ENCODE data around the gene CUTA. TPM values are rescaled to one million over a fixed set of nuclear protein-coding genes. Genes with fewer than 3 reads are reported as not detected.

Gene CUTA
- total and polyA plus RNA-seq, 2 of the 13 experiments (the other 11 are each of a cell fraction or from before 2014, with no cell fraction given), result 170 to 180 TPM

GRCh38 chr6:33384581-33385020 lies 33.3 kb downstream of the CUTA start:
- Histone ChIP-seq H3K4me2 (ENCODE audit: low read depth, low read length) (no peak overlapping the region), H3K79me2 (ENCODE audit: insufficient read depth, low read length) (no peaks in the 10 kb centered on the region), H3K27ac (ENCODE audit: extremely low read length, insufficient read depth, low read length) (no peak overlapping the region), H3K27me3 (ENCODE audit: control insufficient read depth in 1 of 2, insufficient read depth in 2 of 2, low read length in 2 of 2) (no peaks in the 10 kb centered on the region), H3K36me3 (replicated peaks in 1 of 2; ENCODE audit: control insufficient read depth in 1 of 2, insufficient read depth in 2 of 2, low read length in 2 of 2) (no peaks in the 10 kb centered on the region), H4K20me1 (ENCODE audit: insufficient read depth, low read length) (no peaks in the 10 kb centered on the region), H3K9ac (ENCODE audit: insufficient read depth, low read depth, low read length) (no peak overlapping the region), H3K4me1 (ENCODE audit: insufficient read depth, low read length) (peaks cover 9% of the 10 kb centered on the region), H3K4me3 (replicated peaks in 1 of 3; ENCODE audit: insufficient read depth in 1 of 3, low read depth in 2 of 3, low read length in 3 of 3) (no peak overlapping the region), H3K9me3 (ENCODE audit: low read length) (no peaks in the 10 kb centered on the region), H2AFZ (ENCODE audit: low read length) (no peak overlapping the region)
- no peak for FAIRE-seq
- no TSS peak for BruUV-seq (replicated peaks)
- ChIA-PET CTCF (ENCODE audit: low intra/inter-chr PET ratio, low total read pairs) (interaction anchor here (1.2 kb wide), 1 partner anchor 107 kb away, joined by 3 read pairs; no protein-coding TSS in a partner anchor), POLR2A (no interaction called here)
- WGBS (ENCODE audit: low lambda C conversion rate), result 2% methylated on average over 4 of the region's 4 CpGs
- TF ChIP-seq STAG1 (CRISPR knock-in tag; IDR thresholded peaks at IDR 0.05) (peak; percentile 41), FLYWCH1 (CRISPR knock-in tag; IDR thresholded peaks at IDR 0.05) (no peak), CTCF (CRISPR knock-in tag; IDR thresholded peaks at IDR 0.05) (peak; percentile 42), ONECUT2 (CRISPR knock-in tag; IDR thresholded peaks at IDR 0.05) (peak; percentile 29; the same call in 1 of the 2 replicates)
- DNase-seq (ENCODE audit: low spot score), result no peak
- intact Hi-C loops (cut with micrococcal nuclease; ENCODE audit: unreplicated experiment), result no loop called here
- in situ Hi-C loops (cut with HindIII; ENCODE audit: extremely low pct_ligation_motif_present, low pct_unique_long_range_greater_than_20kb), result no loop called here
- peak; percentile 37; the same call in 2 of the 3 replicates for ATAC-seq

GRCh38 chr6:33383427-33384185 lies 34.3 kb downstream of the CUTA start:
- FAIRE-seq (no peak), ATAC-seq (peak; percentile 61), DNase-seq (ENCODE audit: low spot score) (no peak)
- Histone ChIP-seq H3K4me1 (ENCODE audit: insufficient read depth, low read length) (peaks cover 9% of the 10 kb centered on the region), H4K20me1 (ENCODE audit: insufficient read depth, low read length) (no peaks in the 10 kb centered on the region), H3K79me2 (ENCODE audit: insufficient read depth, low read length) (no peaks in the 10 kb centered on the region), H2AFZ (ENCODE audit: low read length) (no peak overlapping the region), H3K9me3 (ENCODE audit: low read length) (no peaks in the 10 kb centered on the region), H3K27me3 (ENCODE audit: control insufficient read depth in 1 of 2, insufficient read depth in 2 of 2, low read length in 2 of 2) (no peaks in the 10 kb centered on the region), H3K9ac (ENCODE audit: insufficient read depth, low read depth, low read length) (no peak overlapping the region), H3K27ac (ENCODE audit: extremely low read length, insufficient read depth, low read length) (no peak overlapping the region), H3K4me2 (ENCODE audit: low read depth, low read length) (no peak overlapping the region), H3K36me3 (replicated peaks in 1 of 2; ENCODE audit: control insufficient read depth in 1 of 2, insufficient read depth in 2 of 2, low read length in 2 of 2) (no peaks in the 10 kb centered on the region), H3K4me3 (replicated peaks in 1 of 3; ENCODE audit: insufficient read depth in 1 of 3, low read depth in 2 of 3, low read length in 3 of 3) (no peak overlapping the region)
- in situ Hi-C loops (cut with HindIII; ENCODE audit: extremely low pct_ligation_motif_present, low pct_unique_long_range_greater_than_20kb) (no loop called here), intact Hi-C loops (cut with micrococcal nuclease; ENCODE audit: unreplicated experiment) (no loop called here)
- ChIA-PET POLR2A (no interaction called here), CTCF (ENCODE audit: low intra/inter-chr PET ratio, low total read pairs) (interaction anchor here (1.2 kb wide), 1 partner anchor 108 kb away, joined by 3 read pairs; no protein-coding TSS in a partner anchor)
- 45% methylated on average over 7 of the region's 10 CpGs for WGBS (ENCODE audit: low lambda C conversion rate)
- BruUV-seq (replicated peaks), result no TSS peak
- TF ChIP-seq UBTF (CRISPR knock-in tag; IDR thresholded peaks at IDR 0.05) (0 out of 2 replicates have a peak, but pooled peaks have one; percentile 23), ZNF512B (CRISPR knock-in tag; IDR thresholded peaks at IDR 0.05; ENCODE audit: borderline replicate concordance) (no peak)

Data from HepG2 (cell line).